Activated CD8-positive, alpha-beta T cell treated with anti-CD3 and anti-CD28 coated beads for 36 hours (primary cell): Measurements from ENCODE around the gene PLPP6. TPM values are rescaled to one million over a fixed set of nuclear protein-coding genes. Genes with fewer than 3 reads are reported as not detected.

Experiments
- ATAC-seq: fragments of 200-7000 bp; cut with Tn5 transposase; one replicate; pipeline ENCODE4 v1.10.0; 2021; ENCODE audit warnings: mild to moderate bottlenecking, moderate library complexity
- CTCF ChIA-PET: fragments of 350-600 bp; sonication (Branson Sonifier 250); formaldehyde crosslinking; loops from one replicate; lab custom pipeline; 2021; ENCODE audit warnings: antibody characterized with exemption; lab: Charles Lee
- POLR2A ChIA-PET: fragments of 350-600 bp; sonication (Branson Sonifier 250); formaldehyde crosslinking; loops from one replicate; lab custom pipeline; 2021; ENCODE audit warnings: antibody characterized with exemption; lab: Charles Lee
- DNase-seq: peaks from one replicate; pipeline ENCODE4 v3.0.0-alpha.2; 2020
- H3K27ac Mint-ChIP-seq: one replicate; pipeline ENCODE4 v1.8.0; 2021; ENCODE audit warnings: mild to moderate bottlenecking, mixed read lengths
- H3K27me3 Mint-ChIP-seq: one replicate; pipeline ENCODE4 v1.8.0; 2021; ENCODE audit warnings: mixed read lengths
- H3K36me3 Mint-ChIP-seq: one replicate; pipeline ENCODE4 v1.8.0; 2021; ENCODE audit warnings: low read depth, mixed read lengths
- H3K4me1 Mint-ChIP-seq: one replicate; pipeline ENCODE4 v1.8.0; 2021; ENCODE audit warnings: low read depth, mixed read lengths
- H3K4me3 Mint-ChIP-seq: one replicate; pipeline ENCODE4 v1.8.0; 2021; ENCODE audit warnings: mild to moderate bottlenecking, moderate library complexity, mixed read lengths
- H3K9me3 Mint-ChIP-seq: one replicate; pipeline ENCODE4 v1.8.0; 2021; ENCODE audit warnings: mixed read lengths
- intact Hi-C: fragments of 100-400 bp; cut with micrococcal nuclease; formaldehyde crosslinking; loops from one replicate; pipeline ENCODE4 v1.10.0; 2022
- total RNA-seq, 2 experiments: library from RNA; stranded (reverse); gene quantifications; one replicate each; pipeline ENCODE4 v1.2.3, GENCODE V29; 2021
- TF ChIP-seq, protein P1 (sequence below): fragments of 200-600 bp; IDR thresholded peaks from one replicate; pipeline ENCODE4 v1.8.0; 2022; ENCODE audit warnings: antibody characterized with exemption, mild to moderate bottlenecking

The PLPP6 gene
- total RNA-seq: 1 to 10 TPM; 2.8 to 3.2 TPM

DNA sequence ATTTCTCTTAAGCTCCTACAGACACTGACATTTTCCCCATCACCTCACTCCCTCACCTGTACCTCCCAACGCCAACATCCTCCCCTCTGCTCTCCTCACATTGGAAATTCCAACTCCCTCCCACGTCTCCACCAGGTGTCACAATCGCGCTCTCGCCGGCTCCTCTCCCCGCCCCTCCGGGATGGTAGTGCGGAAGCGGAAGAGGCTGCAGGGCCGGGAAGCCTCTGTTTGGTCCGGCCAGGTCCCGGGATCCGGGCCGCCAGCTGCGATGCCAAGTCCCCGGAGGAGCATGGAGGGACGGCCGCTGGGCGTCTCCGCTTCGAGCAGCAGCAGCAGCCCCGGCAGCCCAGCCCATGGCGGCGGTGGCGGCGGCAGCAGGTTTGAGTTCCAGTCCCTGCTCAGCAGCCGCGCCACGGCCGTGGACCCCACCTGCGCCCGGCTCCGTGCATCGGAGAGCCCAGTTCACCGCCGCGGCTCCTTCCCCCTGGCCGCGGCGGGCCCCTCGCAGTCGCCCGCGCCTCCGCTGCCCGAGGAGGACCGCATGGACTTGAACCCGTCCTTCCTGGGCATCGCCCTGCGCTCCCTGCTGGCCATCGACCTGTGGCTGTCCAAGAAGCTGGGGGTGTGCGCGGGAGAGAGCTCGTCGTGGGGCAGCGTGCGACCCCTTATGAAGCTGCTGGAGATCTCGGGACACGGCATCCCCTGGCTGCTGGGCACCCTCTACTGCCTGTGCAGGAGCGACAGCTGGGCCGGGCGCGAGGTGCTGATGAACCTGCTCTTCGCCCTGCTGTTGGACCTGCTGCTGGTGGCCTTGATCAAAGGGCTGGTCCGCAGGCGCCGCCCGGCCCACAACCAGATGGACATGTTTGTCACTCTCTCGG, at the start of gene PLPP6:
PLPP6 (plus strand) TSS at position 187 of the 881 bp plus-strand sequence; CDS start at position 269, 82 bp downstream.
- TF ChIP-seq, protein P1, sequence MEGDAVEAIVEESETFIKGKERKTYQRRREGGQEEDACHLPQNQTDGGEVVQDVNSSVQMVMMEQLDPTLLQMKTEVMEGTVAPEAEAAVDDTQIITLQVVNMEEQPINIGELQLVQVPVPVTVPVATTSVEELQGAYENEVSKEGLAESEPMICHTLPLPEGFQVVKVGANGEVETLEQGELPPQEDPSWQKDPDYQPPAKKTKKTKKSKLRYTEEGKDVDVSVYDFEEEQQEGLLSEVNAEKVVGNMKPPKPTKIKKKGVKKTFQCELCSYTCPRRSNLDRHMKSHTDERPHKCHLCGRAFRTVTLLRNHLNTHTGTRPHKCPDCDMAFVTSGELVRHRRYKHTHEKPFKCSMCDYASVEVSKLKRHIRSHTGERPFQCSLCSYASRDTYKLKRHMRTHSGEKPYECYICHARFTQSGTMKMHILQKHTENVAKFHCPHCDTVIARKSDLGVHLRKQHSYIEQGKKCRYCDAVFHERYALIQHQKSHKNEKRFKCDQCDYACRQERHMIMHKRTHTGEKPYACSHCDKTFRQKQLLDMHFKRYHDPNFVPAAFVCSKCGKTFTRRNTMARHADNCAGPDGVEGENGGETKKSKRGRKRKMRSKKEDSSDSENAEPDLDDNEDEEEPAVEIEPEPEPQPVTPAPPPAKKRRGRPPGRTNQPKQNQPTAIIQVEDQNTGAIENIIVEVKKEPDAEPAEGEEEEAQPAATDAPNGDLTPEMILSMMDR: no peak
- Mint-ChIP-seq H3K4me3 (peak within 1 kb of the TSS; percentile 99), H3K4me1 (peaks cover 53% of the 10 kb centered on the region), H3K27me3 (peaks cover 2% of the 10 kb centered on the region), H3K27ac (peak within 1 kb of the TSS; percentile 94), H3K9me3 (peaks cover 2% of the 10 kb centered on the region), H3K36me3 (no peaks in the 10 kb centered on the region)
- ATAC-seq (peak; percentile 81), DNase-seq (peak; percentile 77)
- intact Hi-C loops: no loop called here
- ChIA-PET POLR2A (interaction anchor here (0.6 to 1.8 kb wide), 3 partner anchors 17 to 78 kb away, joined by 3 to 7 read pairs (median 3); partner anchors contain the start of genes AK3 and CDC37L1), CTCF (interaction anchor here (1.2 to 1.9 kb wide), 3 partner anchors 9 to 26 kb away, joined by 3 to 7 read pairs (median 6); no protein-coding TSS in a partner anchor)

DNA sequence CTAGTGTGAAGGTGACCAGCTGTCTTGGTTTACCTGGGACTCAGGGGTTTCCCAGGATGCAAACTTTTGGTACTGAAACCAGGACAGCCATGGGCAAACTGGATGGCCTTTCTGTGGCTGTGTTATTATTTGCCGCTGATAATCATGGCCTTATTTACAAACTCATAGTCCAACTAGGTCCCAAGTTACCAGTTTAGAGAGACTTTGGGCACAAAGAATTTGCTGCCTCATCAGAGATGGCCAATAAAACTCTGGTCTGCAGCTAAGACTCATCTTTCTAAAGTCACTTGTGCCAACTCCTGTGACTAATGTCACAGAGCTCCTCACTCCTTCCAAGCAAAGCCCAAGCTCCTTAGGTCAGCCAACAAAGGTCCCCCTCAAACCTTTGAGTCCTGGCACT, 47.5 kb upstream of the PLPP6 start:
- Mint-ChIP-seq H3K27ac (no peak overlapping the region), H3K4me1 (peaks cover 13% of the 10 kb centered on the region), H3K36me3 (no peaks in the 10 kb centered on the region), H3K4me3 (no peak overlapping the region), H3K9me3 (peaks cover 2% of the 10 kb centered on the region), H3K27me3 (no peaks in the 10 kb centered on the region)
- ChIA-PET POLR2A (no interaction called here), CTCF (interaction anchor here (1.7 kb wide), 1 partner anchor 10 kb away, joined by 8 read pairs; no protein-coding TSS in a partner anchor)
- DNase-seq (no peak), ATAC-seq (no peak)
- intact Hi-C loops: no loop called here
- TF ChIP-seq, protein P1: no peak

DNA sequence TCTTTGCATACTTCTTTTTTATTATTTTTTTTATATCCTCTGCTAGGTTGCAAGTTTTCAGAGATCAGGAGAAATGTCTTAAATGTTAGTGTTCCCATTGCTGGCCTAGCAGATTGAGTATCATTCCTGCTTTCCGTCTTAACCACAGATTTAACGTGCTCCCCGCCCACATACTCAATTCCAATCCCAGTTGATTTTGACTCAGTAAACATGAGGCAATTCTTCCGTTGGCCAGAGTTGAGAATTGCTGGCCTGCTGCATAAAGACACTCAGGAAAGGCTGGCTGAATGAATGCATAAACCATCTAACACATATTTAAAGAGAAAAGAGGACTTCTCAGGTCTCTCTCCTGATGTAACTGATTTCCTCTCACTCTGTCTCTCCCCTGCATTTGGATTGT, 46.8 kb upstream of the PLPP6 start:
- peaks cover 19% of the 10 kb centered on the region for H3K4me1 Mint-ChIP-seq
- ChIA-PET POLR2A (no interaction called here), CTCF (interaction anchor here (1.7 kb wide), 1 partner anchor 11 kb away, joined by 8 read pairs; no protein-coding TSS in a partner anchor)
- intact Hi-C loops: no loop called here
- H3K9me3 Mint-ChIP-seq: peaks cover 2% of the 10 kb centered on the region
- H3K27ac Mint-ChIP-seq: no peak overlapping the region
- TF ChIP-seq, protein P1: no peak
- no peaks in the 10 kb centered on the region for H3K27me3 Mint-ChIP-seq
- no peaks in the 10 kb centered on the region for H3K36me3 Mint-ChIP-seq
- ATAC-seq (no peak), DNase-seq (no peak)
- H3K4me3 Mint-ChIP-seq: no peak overlapping the region

DNA sequence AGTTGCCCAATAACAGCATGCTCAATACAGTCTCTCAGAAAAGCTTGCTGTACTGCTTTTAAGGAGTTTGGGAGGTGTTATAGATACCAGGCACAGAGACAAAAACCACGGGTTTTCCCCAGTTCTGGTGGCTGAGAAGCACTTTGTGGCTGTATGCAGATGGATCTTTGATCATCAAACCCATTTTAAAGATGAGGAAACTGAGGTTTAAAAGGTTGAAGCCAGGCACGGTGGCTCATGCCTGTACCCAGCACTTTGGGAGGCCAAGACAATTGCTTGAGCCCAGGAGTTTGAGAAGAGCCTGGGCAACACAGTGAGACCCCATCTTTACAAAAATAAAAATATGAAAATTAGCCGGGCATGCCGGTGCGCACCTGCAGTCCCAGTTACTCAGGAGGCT, 46.3 kb upstream of the PLPP6 start:
- Mint-ChIP-seq H3K4me3 (no peak overlapping the region), H3K27me3 (no peaks in the 10 kb centered on the region), H3K9me3 (peaks cover 2% of the 10 kb centered on the region), H3K27ac (no peak overlapping the region), H3K4me1 (peaks cover 24% of the 10 kb centered on the region), H3K36me3 (no peaks in the 10 kb centered on the region)
- DNase-seq (no peak), ATAC-seq (peak; percentile 17)
- intact Hi-C loops: no loop called here
- CTCF ChIA-PET: interaction anchor here (1.7 kb wide), 1 partner anchor 12 kb away, joined by 8 read pairs; no protein-coding TSS in a partner anchor
- TF ChIP-seq, protein P1: no peak
- POLR2A ChIA-PET: no interaction called here

DNA sequence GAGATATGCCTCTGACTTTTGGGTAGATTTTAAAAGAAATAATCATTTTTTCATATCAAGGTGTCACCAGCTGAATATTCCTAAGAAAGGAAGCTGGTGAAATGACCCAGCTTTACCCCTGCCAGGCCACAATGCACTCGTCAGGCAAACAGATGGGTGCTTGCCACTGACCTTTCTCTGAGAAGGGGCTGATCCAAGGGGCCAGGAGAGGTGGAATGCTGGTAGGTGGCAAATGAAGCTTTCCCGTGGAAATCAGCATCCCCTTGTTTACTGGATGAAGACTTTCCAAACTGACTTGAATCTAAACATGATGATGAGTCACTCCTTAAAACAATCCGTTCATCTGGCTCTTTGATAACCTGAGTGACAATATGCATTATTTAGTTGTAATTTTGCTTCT, 44.3 kb upstream of the PLPP6 start:
- CTCF ChIA-PET: interaction anchor here (1.3 kb wide), 1 partner anchor 11 kb away, joined by 3 read pairs; no protein-coding TSS in a partner anchor
- Mint-ChIP-seq H3K36me3 (no peaks in the 10 kb centered on the region), H3K27me3 (no peaks in the 10 kb centered on the region), H3K27ac (no peak overlapping the region), H3K4me3 (no peak overlapping the region), H3K4me1 (peaks cover 24% of the 10 kb centered on the region), H3K9me3 (no peaks in the 10 kb centered on the region)
- no peak for DNase-seq
- TF ChIP-seq, protein P1: no peak
- POLR2A ChIA-PET: no interaction called here
- intact Hi-C loops: no loop called here
- ATAC-seq: no peak
